SK-N-DZ (cell line): Measurements from ENCODE around the gene SCNN1G.

Experiments used
- DNase-seq: peaks from one replicate; pipeline ENCODE4 v3.0.0-alpha.2; 2015; ENCODE audit warnings: low spot score

SCNN1G gene

GRCh38 chr16:23196539-23196938 is 14.0 kb downstream of the SCNN1G start:
- no peak for DNase-seq

DNA sequence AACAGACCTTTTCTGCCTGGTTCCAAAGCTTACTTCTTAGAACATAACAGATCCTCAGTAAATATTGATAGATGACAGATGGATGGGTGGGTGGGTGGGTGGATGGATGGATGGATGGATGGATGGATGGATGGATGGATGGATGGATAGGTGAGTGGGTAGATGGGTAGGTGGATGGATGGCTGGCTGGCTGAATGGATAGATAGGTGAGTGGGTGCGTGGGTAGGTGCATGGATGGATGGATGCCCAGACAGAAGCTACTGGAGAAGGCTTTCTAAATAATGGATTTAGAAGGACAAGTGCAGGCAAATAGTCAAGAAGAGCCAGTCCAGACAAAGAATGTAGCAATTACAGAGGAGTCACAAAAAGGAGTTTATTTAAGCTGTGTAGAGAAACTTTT is 19.6 kb downstream of the SCNN1G start:
- no peak for DNase-seq

GRCh38 chr16:23206986-23207385 is 24.4 kb downstream of the SCNN1G start:
- no peak for DNase-seq

DNA sequence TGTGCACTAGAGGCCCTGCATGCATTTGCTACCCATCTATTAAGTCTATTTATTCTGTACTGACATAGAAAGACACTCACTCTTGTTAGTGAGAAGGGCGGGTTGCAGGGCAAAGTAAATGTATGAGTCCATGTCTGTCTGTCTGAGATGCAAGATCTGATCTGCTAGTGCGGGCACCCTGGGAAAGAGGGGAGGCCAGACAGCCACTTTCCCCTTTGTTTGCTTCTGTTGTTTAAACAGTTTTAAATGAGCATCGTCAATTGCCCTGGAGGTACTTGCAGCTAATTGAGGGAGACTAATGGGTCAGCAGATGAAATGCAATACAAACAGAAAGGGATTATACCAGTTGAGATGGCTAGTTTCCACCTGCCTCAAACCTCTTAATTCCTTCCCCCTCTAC is 24.9 kb downstream of the SCNN1G start:
- no peak for DNase-seq

GRCh38 chr16:23209606-23210005 is 27.1 kb downstream of the SCNN1G start:
- DNase-seq = no peak

DNA sequence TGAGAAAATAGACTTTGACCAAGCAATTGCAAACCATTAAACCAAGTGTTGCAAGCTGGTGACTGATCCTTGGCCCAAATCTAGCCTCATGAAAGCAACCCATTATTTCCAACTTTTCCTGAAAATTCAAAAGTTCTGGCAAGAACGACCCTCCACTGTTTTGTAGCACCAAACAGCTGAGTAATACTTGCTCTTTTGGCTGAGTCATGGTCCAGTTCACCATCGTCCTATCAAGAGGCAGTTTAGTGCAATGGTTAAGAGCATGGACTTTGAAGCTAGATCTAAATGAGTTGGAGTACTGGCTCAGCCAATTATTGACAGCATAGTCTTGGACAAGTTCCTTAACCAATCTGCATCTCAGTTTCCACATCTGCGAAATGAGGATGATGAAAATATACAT is 31.3 kb downstream of the SCNN1G start:
- DNase-seq = no peak

DNA sequence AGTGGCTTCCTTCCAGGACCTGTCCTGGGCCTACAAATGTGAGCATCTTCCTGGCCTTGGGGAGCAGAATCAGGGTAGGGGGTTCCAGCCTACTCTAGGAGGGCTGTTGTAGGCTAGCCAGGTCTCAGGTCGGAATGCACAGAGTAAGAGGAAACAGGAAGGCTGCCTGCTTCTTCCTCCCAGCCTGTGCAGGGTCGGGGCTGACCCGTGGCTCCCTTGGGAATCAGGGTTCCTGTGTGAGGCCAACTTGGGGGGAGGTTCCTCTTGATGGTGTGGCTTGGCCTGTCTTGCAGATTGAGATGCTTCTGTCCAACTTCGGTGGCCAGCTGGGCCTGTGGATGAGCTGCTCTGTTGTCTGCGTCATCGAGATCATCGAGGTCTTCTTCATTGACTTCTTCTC is 32.3 kb downstream of the SCNN1G start:
- DNase-seq = no peak

DNA sequence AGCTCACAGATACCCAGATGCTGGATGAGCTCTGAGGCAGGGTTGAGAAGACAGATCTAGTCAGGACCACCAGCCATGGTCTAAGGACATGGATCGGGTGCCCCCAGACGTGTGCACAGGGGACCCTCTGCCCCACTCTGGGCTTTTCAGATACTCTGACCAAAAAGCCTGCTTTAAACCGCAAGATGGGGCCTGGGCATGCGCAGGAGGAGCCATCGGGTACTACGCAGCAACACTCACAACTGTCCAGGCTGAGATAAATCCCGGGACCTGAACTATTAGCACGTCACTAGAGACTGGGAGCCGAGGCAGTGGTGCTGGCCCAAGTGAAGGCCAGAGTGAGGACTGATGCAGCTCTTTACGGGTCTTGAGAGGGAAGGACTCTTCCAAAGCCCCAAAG is 32.9 kb downstream of the SCNN1G start:
- DNase-seq = no peak

- no peak for DNase-seq
Measured at GRCh38 chr16:23216658-23217246, 34.2 kb downstream of the SCNN1G start.

GRCh38 chr16:23217646-23218045 is 35.1 kb downstream of the SCNN1G start:
- no peak for DNase-seq

GRCh38 chr16:23222929-23223328 is 40.4 kb downstream of the SCNN1G start:
- no peak for DNase-seq

GRCh38 chr16:23223368-23223767 is 40.8 kb downstream of the SCNN1G start:
- DNase-seq = no peak

GRCh38 chr16:23225109-23225508 is 42.6 kb downstream of the SCNN1G start:
- DNase-seq = no peak

DNA sequence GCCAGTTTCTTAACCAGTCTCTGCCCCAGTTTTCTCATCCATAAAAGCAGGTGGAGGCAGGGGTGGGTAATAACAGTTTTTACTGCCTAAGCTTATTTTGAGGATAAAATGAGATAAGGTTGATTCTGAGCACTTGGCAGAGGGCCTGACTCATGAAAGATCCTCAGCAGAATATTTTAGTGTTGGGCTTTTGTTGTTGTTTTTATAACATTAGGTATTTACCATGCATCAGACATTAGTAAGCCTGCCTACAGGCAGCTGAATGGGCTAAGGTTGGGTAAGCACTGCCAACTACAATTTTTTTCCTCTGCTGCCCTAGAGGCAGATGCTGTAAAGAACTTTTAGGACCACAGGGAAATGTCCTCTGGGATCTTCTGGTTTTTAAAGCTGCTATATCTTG is 43.1 kb downstream of the SCNN1G start:
- DNase-seq = no peak

- DNase-seq = peak; percentile 4
Measured at GRCh38 chr16:23227529-23227928, 45.0 kb downstream of the SCNN1G start.

GRCh38 chr16:23229714-23230113 is 47.2 kb downstream of the SCNN1G start:
- no peak for DNase-seq

DNA sequence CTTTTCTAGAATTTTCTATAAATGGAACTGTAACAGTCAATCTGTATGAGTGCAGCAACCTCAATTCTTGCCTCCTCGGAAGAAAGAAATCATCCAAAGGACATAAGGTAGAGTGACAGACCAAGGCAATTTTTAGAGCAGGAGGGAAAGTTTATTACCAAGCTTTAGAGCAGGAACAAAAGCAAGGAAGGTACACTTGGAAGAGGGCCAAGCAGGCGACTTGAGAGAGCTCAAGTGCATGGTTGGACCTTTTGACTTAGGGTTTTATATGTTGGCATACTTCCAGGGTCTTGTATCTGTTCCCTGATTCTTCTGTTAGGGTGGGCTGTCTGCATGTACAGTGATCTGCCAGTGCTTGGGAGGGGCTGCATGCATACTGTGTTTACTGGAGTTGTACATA is 50.3 kb downstream of the SCNN1G start:
- no peak for DNase-seq

DNA sequence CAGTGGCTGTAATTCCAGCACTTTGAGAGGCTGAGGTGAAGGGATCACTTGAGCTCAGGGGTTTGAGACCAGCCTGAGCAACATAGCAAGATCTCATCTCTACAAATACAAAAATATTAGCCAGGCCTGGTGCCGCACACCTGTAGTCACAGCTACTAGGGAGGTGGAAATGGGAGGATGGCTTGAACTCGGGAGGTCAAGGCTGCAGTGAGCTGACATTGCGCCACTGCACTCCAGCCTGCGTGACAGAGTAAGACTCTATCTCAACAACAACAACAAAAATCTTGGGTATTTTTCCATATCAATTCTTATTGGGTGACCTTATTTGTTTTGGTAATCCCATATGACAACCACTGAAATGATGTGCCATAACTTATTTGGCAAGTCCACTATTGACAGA is 52.6 kb downstream of the SCNN1G start:
- no peak for DNase-seq

GRCh38 chr16:23236983-23237382 is 54.4 kb downstream of the SCNN1G start:
- DNase-seq = no peak

DNA sequence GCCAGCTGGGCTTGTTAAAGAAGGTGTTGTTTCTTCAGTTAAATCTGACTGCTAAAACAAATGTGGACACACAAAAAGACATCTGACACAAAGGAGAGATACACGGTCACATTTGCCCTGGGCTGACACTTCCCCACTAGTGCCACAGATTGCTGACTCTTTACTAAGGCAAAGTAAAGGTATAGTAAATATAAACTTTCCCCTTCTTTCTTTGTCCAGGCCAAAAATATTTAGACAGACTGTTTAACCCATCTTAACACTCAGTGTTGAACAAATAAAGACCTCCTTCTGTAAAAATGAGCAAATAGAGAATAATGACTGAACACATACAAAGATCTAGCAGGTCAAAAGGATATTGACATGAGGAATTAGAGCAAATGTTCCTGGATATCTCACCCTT is 58.4 kb downstream of the SCNN1G start:
- DNase-seq = no peak

DNA sequence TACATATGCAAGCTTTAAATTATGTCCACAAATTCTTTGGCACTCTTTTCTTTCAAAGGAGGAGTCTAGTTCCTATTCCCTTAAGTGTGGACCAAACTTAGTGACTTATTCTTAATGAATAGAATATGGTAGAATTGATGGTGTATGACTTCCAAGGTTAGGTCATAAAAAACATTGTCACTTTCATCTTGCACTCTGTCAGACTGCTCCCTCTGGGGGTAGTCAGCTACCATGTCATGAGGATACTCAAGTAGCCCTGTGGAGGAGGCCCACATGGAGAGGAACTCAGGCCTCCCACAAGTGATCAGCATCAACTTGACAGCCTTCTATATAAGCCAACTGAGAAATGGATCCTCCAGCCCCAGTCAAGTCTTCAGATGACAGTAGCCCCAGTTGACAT is 61.6 kb downstream of the SCNN1G start:
- no peak for DNase-seq

- no peak for DNase-seq
Measured at GRCh38 chr16:23245268-23245667, 62.7 kb downstream of the SCNN1G start.

DNA sequence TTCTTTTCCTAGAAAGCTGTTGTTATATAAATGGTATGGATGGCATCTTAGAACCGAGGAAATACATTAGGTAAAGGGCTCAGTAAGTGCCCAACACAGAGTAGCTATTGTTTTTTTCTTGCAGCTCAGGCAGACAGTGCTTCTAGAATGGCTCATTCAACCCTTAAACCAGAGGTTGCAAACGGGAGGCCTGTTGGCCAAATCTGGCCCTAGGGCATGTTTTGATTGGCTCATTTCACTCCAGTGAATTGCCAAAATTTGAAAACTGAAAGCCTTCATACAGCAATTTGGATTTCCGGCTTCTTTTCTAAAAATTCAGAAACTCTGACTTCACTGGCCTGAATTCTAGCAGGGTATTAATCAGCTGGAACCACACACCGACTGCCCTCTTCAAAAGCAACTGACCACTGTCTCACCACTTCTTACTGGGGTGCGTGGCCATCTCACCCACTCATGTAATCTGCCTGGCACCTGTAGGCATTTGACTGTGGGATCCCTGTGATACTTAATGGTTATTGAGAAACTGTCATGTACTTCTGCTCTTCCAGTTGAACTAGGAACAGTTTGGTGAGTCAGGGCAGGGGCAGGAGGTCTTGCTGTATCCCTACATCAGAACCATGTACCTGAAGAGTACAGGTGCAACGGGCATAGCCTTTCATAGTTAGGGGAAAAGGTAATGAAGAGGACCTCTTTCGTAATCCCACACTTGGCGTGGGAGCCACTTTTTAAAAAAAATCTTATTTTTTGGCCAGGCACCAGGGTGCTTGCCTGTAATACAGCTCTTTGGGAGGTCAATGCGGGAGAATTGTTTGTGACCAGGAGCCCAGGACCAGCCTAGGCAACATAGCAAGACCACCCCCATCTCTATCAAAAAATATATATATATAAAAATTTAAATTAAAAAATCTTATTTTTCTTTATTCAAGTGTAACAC is 66.0 kb downstream of the SCNN1G start:
- DNase-seq = no peak
